CD1c-positive myeloid dendritic cell (primary cell): ENCODE data around the gene C13orf46.

Source experiments
- DNase-seq: peaks from one replicate; pipeline ENCODE4 v3.0.0-alpha.2; 2016; ENCODE audit errors: extremely low spot score

The C13orf46 gene

GRCh38 chr13:113905942-113906341, 67.9 kb downstream of the C13orf46 start:
- DNase-seq, result no peak

DNA sequence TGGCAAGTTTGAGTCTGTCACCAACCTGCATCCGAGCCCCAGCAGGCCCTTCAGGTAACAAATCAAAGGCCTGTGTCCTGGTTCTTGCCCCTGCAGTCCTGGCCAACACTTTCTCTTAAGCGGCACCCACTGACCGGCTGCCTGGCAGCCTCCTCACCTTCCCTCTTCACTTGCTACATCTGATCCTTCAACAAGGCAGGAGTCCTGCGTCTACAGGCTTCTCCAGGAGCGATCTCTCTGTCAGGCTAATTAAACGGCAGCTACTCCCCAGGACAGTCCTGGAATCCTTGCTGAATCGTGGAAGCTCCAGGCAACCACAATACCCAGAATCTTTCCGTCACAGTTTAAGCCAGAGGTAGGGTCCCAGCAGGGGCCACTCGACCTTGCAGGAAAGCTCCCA, 68.9 kb downstream of the C13orf46 start:
- no peak for DNase-seq

DNA sequence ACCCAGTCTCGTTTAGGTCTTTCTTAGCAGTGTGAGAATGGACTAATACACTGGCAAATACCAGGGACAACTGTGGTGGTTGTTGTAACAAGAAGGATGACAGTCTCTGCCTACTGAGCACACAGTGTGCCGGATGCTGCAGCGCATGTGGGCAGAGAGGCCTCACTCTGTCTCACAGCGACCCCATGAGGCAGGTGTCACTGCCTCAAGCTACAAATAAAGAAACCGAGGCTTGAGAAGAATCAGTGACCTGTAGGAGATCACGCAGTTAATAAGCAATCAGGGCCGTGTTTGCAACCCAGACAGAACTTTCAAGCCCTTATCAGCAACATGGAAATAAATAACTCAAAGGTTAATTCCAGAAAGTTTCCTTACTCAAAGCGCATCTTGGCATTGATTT, 69.5 kb downstream of the C13orf46 start:
- DNase-seq, result peak; percentile 8

DNA sequence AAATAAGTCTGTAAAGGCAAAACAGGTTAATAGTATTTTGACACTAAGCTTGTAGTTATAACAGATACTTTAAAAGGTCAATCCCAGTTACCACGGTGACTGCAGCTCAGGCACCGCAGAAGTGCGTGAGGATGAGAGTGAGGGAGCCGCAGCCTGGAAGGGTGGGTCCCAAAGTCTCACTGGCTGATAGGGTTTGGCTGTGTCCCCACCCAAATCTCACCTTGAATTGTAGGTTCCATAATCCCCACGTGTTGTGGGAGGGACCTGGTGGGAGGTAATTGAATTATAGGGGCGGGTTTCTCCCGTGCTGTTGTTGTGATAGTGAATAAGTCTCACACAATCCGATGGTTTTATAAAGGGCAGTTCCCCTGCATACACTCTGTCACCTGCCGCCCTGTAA, 70.0 kb downstream of the C13orf46 start:
- no peak for DNase-seq
